ENCODE measurements around the gene HOXD13. TPM values are rescaled to one million over a fixed set of nuclear protein-coding genes. Genes with fewer than 3 reads are reported as not detected.
A peak's percentile ranks its signal among the peaks of the same experiment; 100 is the strongest.

HOXD13 gene
- total RNA-seq, 2 donors from 2014 or later, result not detected

- Mint-ChIP-seq H3K4me1 (peaks cover 4% of the 10 kb centered on the region), H3K27me3 (peaks cover 75% of the 10 kb centered on the region), H3K9me3 (no peaks in the 10 kb centered on the region), H3K27ac (no peak overlapping the region), H3K36me3 (ENCODE audit: low read depth) (peaks cover 29% of the 10 kb centered on the region), H3K4me3 (peak overlapping the region; percentile 75)
- ATAC-seq (replicated peaks), result no peak
These were observed 39.3 kb downstream of the HOXD13 start for GRCh38 chr2:176131848-176132158.

- Mint-ChIP-seq H3K27me3 (peaks cover 74% of the 10 kb centered on the region), H3K9me3 (no peaks in the 10 kb centered on the region), H3K4me3 (peak overlapping the region; percentile 75), H3K36me3 (ENCODE audit: low read depth) (peaks cover 29% of the 10 kb centered on the region), H3K4me1 (peaks cover 4% of the 10 kb centered on the region), H3K27ac (no peak overlapping the region)
- ATAC-seq (replicated peaks), result no peak
These were observed 40.0 kb downstream of the HOXD13 start for GRCh38 chr2:176132205-176133171.

GRCh38 chr2:176133389-176133788 lies 40.9 kb downstream of the HOXD13 start:
- Mint-ChIP-seq H3K9me3 (peaks cover 2% of the 10 kb centered on the region), H3K27ac (no peak overlapping the region), H3K36me3 (ENCODE audit: low read depth) (peaks cover 26% of the 10 kb centered on the region), H3K4me3 (no peak overlapping the region), H3K4me1 (peaks cover 4% of the 10 kb centered on the region), H3K27me3 (peaks cover 74% of the 10 kb centered on the region)
- no peak for ATAC-seq (replicated peaks)

DNA sequence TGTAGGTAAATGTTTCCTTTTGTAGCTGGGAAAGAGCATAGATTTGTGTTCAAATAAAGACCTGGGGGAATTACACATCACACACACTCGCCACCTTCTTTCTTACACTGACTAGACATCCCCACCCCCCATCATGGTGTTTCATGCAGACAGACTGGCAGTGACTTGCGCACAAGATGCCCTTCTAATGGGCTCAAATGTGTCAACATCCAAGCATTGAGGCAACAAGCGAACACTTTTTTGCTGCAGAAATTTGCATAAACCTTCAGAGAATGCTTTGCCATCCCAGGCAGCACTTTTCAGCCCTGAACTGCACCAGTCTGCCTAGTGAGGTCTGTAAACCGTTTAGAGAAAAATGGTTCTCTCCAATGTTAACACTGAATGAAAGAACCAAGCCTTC lies 41.5 kb downstream of the HOXD13 start:
- Mint-ChIP-seq H3K4me1 (peaks cover 4% of the 10 kb centered on the region), H3K27me3 (peaks cover 74% of the 10 kb centered on the region), H3K9me3 (peaks cover 4% of the 10 kb centered on the region), H3K27ac (no peak overlapping the region), H3K36me3 (ENCODE audit: low read depth) (peaks cover 30% of the 10 kb centered on the region), H3K4me3 (no peak overlapping the region)
- no peak for ATAC-seq (replicated peaks)

- Mint-ChIP-seq H3K27ac (no peak overlapping the region), H3K36me3 (ENCODE audit: low read depth) (peaks cover 34% of the 10 kb centered on the region), H3K4me1 (peaks cover 4% of the 10 kb centered on the region), H3K27me3 (peaks cover 81% of the 10 kb centered on the region), H3K4me3 (peak overlapping the region; percentile 40), H3K9me3 (peaks cover 4% of the 10 kb centered on the region)
- no peak for ATAC-seq (replicated peaks)
These were observed 42.5 kb downstream of the HOXD13 start for GRCh38 chr2:176135035-176135440.

DNA sequence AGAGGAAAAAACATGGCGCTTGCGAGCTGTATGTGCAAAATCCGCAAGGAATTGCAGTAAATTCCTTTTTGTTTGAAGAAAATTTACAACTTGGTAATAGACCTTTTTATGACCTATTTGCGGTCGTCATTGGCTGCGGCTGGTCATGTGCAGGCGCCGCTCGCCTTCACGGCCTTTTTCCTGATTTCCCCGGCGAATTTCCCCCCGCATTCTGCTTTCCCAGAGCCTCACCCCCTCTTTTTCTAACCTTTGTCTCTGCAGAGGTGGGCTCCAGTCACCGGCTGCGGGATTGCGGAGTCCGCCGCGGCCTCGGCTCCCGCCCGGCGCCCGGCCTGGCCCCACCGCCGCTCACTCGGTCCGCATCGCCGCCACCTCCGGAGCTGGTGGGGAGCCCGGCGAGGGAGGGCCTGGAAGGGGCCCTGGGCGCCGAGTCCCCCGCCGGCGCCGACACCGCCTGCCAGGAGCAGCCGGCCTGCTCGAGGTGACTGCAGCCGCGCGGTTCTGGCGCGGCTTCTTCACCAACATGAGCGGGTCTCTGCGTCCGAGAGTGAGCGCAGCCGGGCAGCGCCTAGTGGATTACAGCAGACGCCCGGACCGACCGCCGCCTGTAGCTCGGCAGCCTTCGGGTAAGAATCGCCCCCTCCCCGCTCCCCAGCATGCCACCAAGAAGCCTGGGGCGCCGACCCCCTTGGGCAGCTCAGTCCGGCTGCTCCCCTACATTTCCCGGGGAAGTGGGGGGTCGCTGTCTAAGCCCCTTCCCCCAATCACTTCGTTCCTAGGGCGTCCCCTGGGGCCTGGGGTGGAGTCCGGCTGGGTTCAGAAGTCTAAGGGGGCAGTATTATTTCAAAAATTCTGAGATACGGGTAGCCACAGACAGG lies 44.1 kb downstream of the HOXD13 start:
- no peak for ATAC-seq (replicated peaks)
- Mint-ChIP-seq H3K4me3 (no peak overlapping the region), H3K27me3 (peaks cover 80% of the 10 kb centered on the region), H3K4me1 (peaks cover 4% of the 10 kb centered on the region), H3K36me3 (ENCODE audit: low read depth) (peaks cover 25% of the 10 kb centered on the region), H3K9me3 (peaks cover 4% of the 10 kb centered on the region), H3K27ac (no peak overlapping the region)

- H3K4me3 Mint-ChIP-seq, result no peak overlapping the region
- no peak overlapping the region for H3K27ac Mint-ChIP-seq
- peaks cover 4% of the 10 kb centered on the region for H3K9me3 Mint-ChIP-seq
- peaks cover 80% of the 10 kb centered on the region for H3K27me3 Mint-ChIP-seq
- peaks cover 23% of the 10 kb centered on the region for H3K36me3 Mint-ChIP-seq (ENCODE audit: low read depth)
- no peak for ATAC-seq (replicated peaks)
- peaks cover 4% of the 10 kb centered on the region for H3K4me1 Mint-ChIP-seq
These were observed 44.7 kb downstream of the HOXD13 start for GRCh38 chr2:176137252-176137580.

GRCh38 chr2:176137906-176138305 lies 45.4 kb downstream of the HOXD13 start:
- H3K4me3 Mint-ChIP-seq, result no peak overlapping the region
- H3K36me3 Mint-ChIP-seq (ENCODE audit: low read depth), result peaks cover 19% of the 10 kb centered on the region
- ATAC-seq (replicated peaks), result no peak
- no peaks in the 10 kb centered on the region for H3K4me1 Mint-ChIP-seq
- peaks cover 77% of the 10 kb centered on the region for H3K27me3 Mint-ChIP-seq
- peaks cover 4% of the 10 kb centered on the region for H3K9me3 Mint-ChIP-seq
- H3K27ac Mint-ChIP-seq, result no peak overlapping the region

- peaks cover 4% of the 10 kb centered on the region for H3K9me3 Mint-ChIP-seq
- H3K36me3 Mint-ChIP-seq (ENCODE audit: low read depth), result peaks cover 19% of the 10 kb centered on the region
- H3K27me3 Mint-ChIP-seq, result peaks cover 78% of the 10 kb centered on the region
- ATAC-seq (replicated peaks), result no peak
- peak overlapping the region; percentile 10 for H3K4me3 Mint-ChIP-seq
- no peaks in the 10 kb centered on the region for H3K4me1 Mint-ChIP-seq
- no peak overlapping the region for H3K27ac Mint-ChIP-seq
These were observed 46.0 kb downstream of the HOXD13 start for GRCh38 chr2:176138526-176138922.

GRCh38 chr2:176138923-176139660 lies 46.6 kb downstream of the HOXD13 start:
- no peak for ATAC-seq (replicated peaks)
- Mint-ChIP-seq H3K4me3 (peak overlapping the region; percentile 10), H3K27ac (no peak overlapping the region), H3K4me1 (no peaks in the 10 kb centered on the region), H3K36me3 (ENCODE audit: low read depth) (peaks cover 19% of the 10 kb centered on the region), H3K9me3 (peaks cover 4% of the 10 kb centered on the region), H3K27me3 (peaks cover 78% of the 10 kb centered on the region)

GRCh38 chr2:176139661-176140512 lies 47.4 kb downstream of the HOXD13 start:
- Mint-ChIP-seq H3K4me3 (no peak overlapping the region), H3K27me3 (peaks cover 76% of the 10 kb centered on the region)
- no peak for ATAC-seq (replicated peaks)

GRCh38 chr2:176140513-176141317 lies 48.2 kb downstream of the HOXD13 start:
- Mint-ChIP-seq H3K36me3 (ENCODE audit: low read depth) (peaks cover 15% of the 10 kb centered on the region), H3K4me1 (no peaks in the 10 kb centered on the region), H3K27me3 (peaks cover 74% of the 10 kb centered on the region), H3K4me3 (peak overlapping the region; percentile 8), H3K9me3 (peaks cover 4% of the 10 kb centered on the region), H3K27ac (no peak overlapping the region)
- ATAC-seq (replicated peaks), result peak; percentile 76

More at GRCh38 chr2:176139661-176140512, 47.4 kb downstream of the HOXD13 start:
- Mint-ChIP-seq H3K4me1 (no peaks in the 10 kb centered on the region), H3K9me3 (peaks cover 4% of the 10 kb centered on the region), H3K27ac (no peak overlapping the region), H3K36me3 (ENCODE audit: low read depth) (peaks cover 19% of the 10 kb centered on the region)

GRCh38 chr2:176142281-176142680 lies 49.8 kb downstream of the HOXD13 start:
- ATAC-seq (replicated peaks), result no peak
- H3K27ac Mint-ChIP-seq, result no peak overlapping the region
- H3K4me3 Mint-ChIP-seq, result no peak overlapping the region
- H3K36me3 Mint-ChIP-seq (ENCODE audit: low read depth), result peaks cover 13% of the 10 kb centered on the region
- H3K4me1 Mint-ChIP-seq, result no peaks in the 10 kb centered on the region
- peaks cover 4% of the 10 kb centered on the region for H3K9me3 Mint-ChIP-seq
- peaks cover 80% of the 10 kb centered on the region for H3K27me3 Mint-ChIP-seq
